Measurements from ENCODE around the gene ABCD2. TPM values are rescaled to one million over a fixed set of nuclear protein-coding genes. Genes with fewer than 3 reads are reported as not detected.
"Not testable (repeated sequence)": the region's sequence is repeated elsewhere in the genome, so short reads cannot be mapped to it uniquely, and the experiment has no call there.

The ABCD2 gene
- total RNA-seq, 1 donor from 2014 or later, result 0.72 TPM

- DNase-seq (ENCODE audit: low spot score), result no peak
Measured at GRCh38 chr12:39538679-39539104, 80.9 kb downstream of the ABCD2 start.

- no peak for DNase-seq (ENCODE audit: low spot score)
Measured at GRCh38 chr12:39533951-39534350, 85.7 kb downstream of the ABCD2 start.

GRCh38 chr12:39532448-39532847 is 87.2 kb downstream of the ABCD2 start:
- DNase-seq (ENCODE audit: low spot score), result no peak

- DNase-seq (ENCODE audit: low spot score), result no peak
Measured at GRCh38 chr12:39526974-39527373, 92.6 kb downstream of the ABCD2 start.

GRCh38 chr12:39522167-39522566 is 97.4 kb downstream of the ABCD2 start:
- DNase-seq (ENCODE audit: low spot score), result not testable (repeated sequence)

- no peak for DNase-seq (ENCODE audit: low spot score)
Measured at GRCh38 chr12:39510001-39510400, 109.6 kb downstream of the ABCD2 start.

GRCh38 chr12:39505554-39505953 is 114.0 kb downstream of the ABCD2 start:
- DNase-seq (ENCODE audit: low spot score), result no peak

- no peak for DNase-seq (ENCODE audit: low spot score)
Measured at GRCh38 chr12:39505023-39505422, 114.6 kb downstream of the ABCD2 start.

- DNase-seq (ENCODE audit: low spot score), result no peak
Measured at GRCh38 chr12:39503439-39503838, 116.2 kb downstream of the ABCD2 start.

GRCh38 chr12:39502726-39503125 is 116.9 kb downstream of the ABCD2 start:
- no peak for DNase-seq (ENCODE audit: low spot score)

Other genes starting within 250 kb of the ABCD2 start
- 6.7 TPM for gene KIF21A, start 176.7 kb downstream of the ABCD2 start, total RNA-seq (ENCODE audit: insufficient read depth, low replicate concordance)